ENCODE data around the gene MED25.

GRCh38 chr19:49829721-49830120, 11.6 kb downstream of the MED25 start:
- TF ChIP-seq, protein P1, sequence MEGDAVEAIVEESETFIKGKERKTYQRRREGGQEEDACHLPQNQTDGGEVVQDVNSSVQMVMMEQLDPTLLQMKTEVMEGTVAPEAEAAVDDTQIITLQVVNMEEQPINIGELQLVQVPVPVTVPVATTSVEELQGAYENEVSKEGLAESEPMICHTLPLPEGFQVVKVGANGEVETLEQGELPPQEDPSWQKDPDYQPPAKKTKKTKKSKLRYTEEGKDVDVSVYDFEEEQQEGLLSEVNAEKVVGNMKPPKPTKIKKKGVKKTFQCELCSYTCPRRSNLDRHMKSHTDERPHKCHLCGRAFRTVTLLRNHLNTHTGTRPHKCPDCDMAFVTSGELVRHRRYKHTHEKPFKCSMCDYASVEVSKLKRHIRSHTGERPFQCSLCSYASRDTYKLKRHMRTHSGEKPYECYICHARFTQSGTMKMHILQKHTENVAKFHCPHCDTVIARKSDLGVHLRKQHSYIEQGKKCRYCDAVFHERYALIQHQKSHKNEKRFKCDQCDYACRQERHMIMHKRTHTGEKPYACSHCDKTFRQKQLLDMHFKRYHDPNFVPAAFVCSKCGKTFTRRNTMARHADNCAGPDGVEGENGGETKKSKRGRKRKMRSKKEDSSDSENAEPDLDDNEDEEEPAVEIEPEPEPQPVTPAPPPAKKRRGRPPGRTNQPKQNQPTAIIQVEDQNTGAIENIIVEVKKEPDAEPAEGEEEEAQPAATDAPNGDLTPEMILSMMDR (IDR thresholded peaks at IDR 0.05), result no peak
- TF ChIP-seq POLR2A (IDR thresholded peaks at IDR 0.05) (no peak), EP300 (IDR thresholded peaks at IDR 0.05) (no peak)
